Body of pancreas (tissue), 4 donors: Measurements from ENCODE around the gene RPTOR. TPM values are rescaled to one million over a fixed set of nuclear protein-coding genes. Genes with fewer than 3 reads are reported as not detected.
"Not testable (repeated sequence)": the region's sequence is repeated elsewhere in the genome, so short reads cannot be mapped to it uniquely, and the experiment has no call there.

Experiments used
- ATAC-seq: fragments of 150-250 bp; one replicate; pipeline ENCODE4 v1.9.1; 2016
- DNase-seq, 4 donors: peaks; one replicate each; pipeline ENCODE4 v3.0.0-alpha.2; 2019
- H3K27ac ChIP-seq, 4 donors: fragments of 200-600 bp; sonication (generic); 1 replicate in 3 of 4; 2 replicates in 1 of 4; pipeline versions ENCODE4 v1.5.1 to v1.6.1; 2016 to 2019; ENCODE audit warnings: mild to moderate bottlenecking in 1 of 4, mixed read lengths in 1 of 4, moderate library complexity in 1 of 4
- H3K27me3 ChIP-seq, 2 donors: fragments of 200-600 bp; sonication (generic); one replicate each; pipeline ENCODE4 v1.6.0; 2016; ENCODE audit warnings: mild to moderate bottlenecking in 1 of 2
- H3K36me3 ChIP-seq, 2 donors: fragments of 200-600 bp; sonication (generic); replicated peaks in 1 of 2; 2 replicates each; pipeline ENCODE4 v1.5.1; 2016; ENCODE audit warnings: low read depth in 2 of 2; ENCODE audit not compliant: insufficient read depth in 1 of 2
- H3K4me1 ChIP-seq: fragments of 200-600 bp; sonication (generic); one replicate; pipeline ENCODE4 v1.6.0; 2016
- H3K4me3 ChIP-seq, 2 donors: fragments of 200-600 bp; sonication (generic); 1 replicate in 1 of 2; 2 replicates in 1 of 2; pipeline ENCODE4 v1.5.1; 2016 to 2019
- H3K9me3 ChIP-seq, 3 donors: fragments of 200-600 bp; sonication (generic); 1 replicate in 2 of 3; 2 replicates in 1 of 3; pipeline ENCODE4 v1.5.1; 2016
- CTCF ChIP-seq, 7 experiments: fragments of 450-650 bp in 4 of 7; fragments of 200-600 bp in 3 of 7; sonication (generic) in 3 of 7; IDR thresholded peaks; one replicate each; pipeline ENCODE4 v1.5.1; 2016 to 2019; ENCODE audit warnings: antibody characterized with exemption in 7 of 7
- POLR2A ChIP-seq, 3 donors: fragments of 450-650 bp; IDR thresholded peaks; one replicate each; pipeline ENCODE4 v1.6.1; 2016; ENCODE audit warnings: antibody characterized with exemption in 3 of 3, mild to moderate bottlenecking in 2 of 3
- WGBS, 2 donors: methylation state at CpG; one replicate each; pipeline ENCODE4 v1.1.5; 2017; 5-methylcytosine and 5-hydroxymethylcytosine counted together
- intact Hi-C: fragments of 100-400 bp; cut with DNase I; formaldehyde crosslinking; loops from one replicate; pipeline ENCODE4 v1.15.1; 2023
- total RNA-seq, 2 donors: library from RNA; depleted of rRNA; stranded (reverse); fragments of >200 nt; gene quantifications; one replicate each; pipeline ENCODE4 v1.1.0, GENCODE V29; 2016

The RPTOR gene
- total RNA-seq, 2 donors from 2014 or later: 22.3 to 34.3 TPM

DNA sequence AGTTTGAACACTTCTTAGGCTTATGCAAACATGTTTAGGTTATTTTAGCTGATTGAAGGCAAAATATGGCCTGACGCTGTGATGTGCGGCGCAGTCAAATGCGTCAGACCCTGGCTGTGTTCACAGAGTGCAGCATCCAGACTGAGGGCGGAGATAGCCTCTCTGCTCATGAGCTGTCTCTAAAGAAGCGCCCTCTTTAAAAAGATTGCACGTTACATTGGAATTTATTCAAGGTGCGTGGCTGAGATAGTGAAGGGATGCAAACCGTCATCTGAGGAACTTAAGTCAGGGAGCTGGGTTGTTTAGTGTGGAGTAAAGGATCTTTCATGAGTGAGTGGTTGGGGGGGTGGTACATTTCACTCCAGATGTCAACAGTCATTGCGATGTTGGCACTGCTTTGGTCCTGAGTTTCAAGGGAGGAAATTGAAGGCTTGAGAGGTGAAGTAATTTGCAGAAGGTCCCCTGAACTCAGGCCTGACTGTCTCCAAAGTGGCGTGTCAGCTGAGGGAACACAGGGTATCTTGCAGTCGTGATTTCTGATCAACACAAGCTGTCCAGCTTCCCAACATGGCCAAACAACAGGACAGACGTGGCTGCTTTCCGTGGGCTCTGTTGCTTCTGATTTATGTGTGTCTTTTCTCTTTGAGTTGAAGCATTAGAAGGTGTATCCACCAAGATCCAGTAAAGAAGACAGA lies 33.4 kb downstream of the RPTOR start:
- Histone ChIP-seq H3K27me3 (no peaks in the 10 kb centered on the region), H3K4me3 (no peak overlapping the region), H3K27ac (no peak overlapping the region), H3K9me3 (no peaks in the 10 kb centered on the region), H3K36me3 (no peaks in the 10 kb centered on the region), H3K4me1 (no peaks in the 10 kb centered on the region)
- no peak for ATAC-seq
- no peak for TF ChIP-seq POLR2A (IDR thresholded peaks at IDR 0.05)
- no peak for TF ChIP-seq CTCF (IDR thresholded peaks at IDR 0.05)
- intact Hi-C loops: no loop called here
- no peak for DNase-seq
- WGBS, 2 donors: 71 to 72% methylated on average over 14 of the region's 14 CpGs

GRCh38 chr17:80578668-80579388 lies 34.2 kb downstream of the RPTOR start:
- H3K4me1 ChIP-seq, H3K9me3 ChIP-seq, H3K27me3 ChIP-seq, H3K36me3 ChIP-seq, H3K27ac ChIP-seq, intact Hi-C loops, DNase-seq, ATAC-seq, H3K4me3 ChIP-seq: not testable (repeated sequence)
- 87 to 89% methylated on average over 14 to 15 of the region's 15 CpGs for WGBS, 2 donors

DNA sequence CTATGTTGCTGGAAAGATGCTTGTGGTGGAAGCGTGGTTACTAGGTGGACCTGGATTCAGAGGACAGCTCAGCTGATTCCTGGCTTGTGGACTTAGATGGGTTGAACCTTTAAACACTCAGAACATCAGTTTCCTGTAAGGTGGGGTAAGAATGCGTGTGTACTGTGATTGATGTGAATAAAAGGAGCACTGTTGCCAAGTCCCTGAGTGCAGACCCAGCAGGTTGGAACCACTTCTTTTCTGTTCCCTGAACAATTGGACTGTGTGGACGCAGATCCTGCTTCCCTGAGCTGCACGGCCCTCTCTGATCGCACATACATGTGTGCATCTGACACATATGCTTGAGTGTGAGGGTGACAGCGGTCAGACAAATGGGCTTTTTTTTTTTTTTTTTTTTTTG lies 37.5 kb downstream of the RPTOR start:
- no peak for TF ChIP-seq POLR2A (IDR thresholded peaks at IDR 0.05)
- TF ChIP-seq CTCF (IDR thresholded peaks at IDR 0.05): no peak
- WGBS, 2 donors: 86 to 87% methylated on average over 6 of the region's 6 CpGs
- ATAC-seq: no peak

GRCh38 chr17:80584176-80584905 lies 39.7 kb downstream of the RPTOR start:
- no peak overlapping the region for H3K27ac ChIP-seq
- ATAC-seq: no peak
- H3K9me3 ChIP-seq: no peaks in the 10 kb centered on the region
- TF ChIP-seq CTCF (IDR thresholded peaks at IDR 0.05): no peak
- no peak for TF ChIP-seq POLR2A (IDR thresholded peaks at IDR 0.05)
- no peak overlapping the region for H3K4me3 ChIP-seq
- no peak for DNase-seq
- 84 to 87% methylated on average over 10 of the region's 10 CpGs for WGBS, 2 donors
- intact Hi-C loops: no loop called here
- no peaks in the 10 kb centered on the region for H3K36me3 ChIP-seq
- H3K4me1 ChIP-seq: no peaks in the 10 kb centered on the region
- H3K27me3 ChIP-seq: no peaks in the 10 kb centered on the region

More for the DNA sequence above, 37.5 kb downstream of the RPTOR start:
- Histone ChIP-seq H3K27me3 (no peaks in the 10 kb centered on the region), H3K9me3 (no peaks in the 10 kb centered on the region), H3K4me3 (no peak overlapping the region), H3K27ac (no peak overlapping the region), H3K4me1 (no peaks in the 10 kb centered on the region), H3K36me3 (no peaks in the 10 kb centered on the region)
- intact Hi-C loops: no loop called here
- DNase-seq: no peak
